Gastroesophageal sphincter (tissue), 4 donors: ENCODE results near the gene IPO9. TPM values are rescaled to one million over a fixed set of nuclear protein-coding genes. Genes with fewer than 3 reads are reported as not detected.

Experiments
- ATAC-seq: fragments of 150-250 bp; one replicate; pipeline ENCODE4 v1.9.1; 2016; ENCODE audit warnings: mild to moderate bottlenecking, moderate library complexity
- H3K27ac ChIP-seq, 4 donors: fragments of 200-600 bp; sonication (generic) in 3 of 4; 1 replicate in 3 of 4; 2 replicates in 1 of 4; pipeline ENCODE4 v1.5.1; 2016 to 2019
- H3K27me3 ChIP-seq: fragments of 200-600 bp; sonication (generic); one replicate; pipeline ENCODE4 v1.5.1; 2019
- H3K36me3 ChIP-seq, 2 donors: fragments of 200-600 bp; sonication (generic); one replicate each; pipeline ENCODE4 v1.5.1; 2019; ENCODE audit warnings: control low read depth in 1 of 2
- H3K4me1 ChIP-seq, 3 donors: fragments of 200-600 bp; sonication (generic); 1 replicate in 2 of 3; 2 replicates in 1 of 3; pipeline ENCODE4 v1.5.1; 2016 to 2019; ENCODE audit warnings: control low read depth in 2 of 3
- H3K4me3 ChIP-seq, 2 donors: fragments of 200-600 bp; sonication (generic); one replicate each; pipeline ENCODE4 v1.5.1; 2019; ENCODE audit warnings: mild to moderate bottlenecking in 1 of 2, moderate library complexity in 1 of 2
- H3K9me3 ChIP-seq, 3 donors: fragments of 200-600 bp; sonication (generic); one replicate each; pipeline ENCODE4 v1.5.1; 2017 to 2019; ENCODE audit warnings: control low read depth in 2 of 3
- CTCF ChIP-seq, 4 experiments: fragments of 200-600 bp in 2 of 4; fragments of 450-650 bp in 2 of 4; sonication (generic) in 1 of 4; IDR thresholded peaks; one replicate each; pipeline ENCODE4 v1.5.1; 2017 to 2019; ENCODE audit warnings: antibody characterized with exemption in 4 of 4, mild to moderate bottlenecking in 2 of 4, moderate library complexity in 2 of 4
- EP300 ChIP-seq: sonication (generic); formaldehyde crosslinking; IDR thresholded peaks from one replicate; pipeline ENCODE4 v1.6.1; 2017; ENCODE audit warnings: antibody characterized with exemption, mild to moderate bottlenecking
- POLR2A ChIP-seq, 2 donors: fragments of 450-650 bp; IDR thresholded peaks; one replicate each; pipeline ENCODE4 v1.6.1; 2017; ENCODE audit warnings: antibody characterized with exemption in 2 of 2, mild to moderate bottlenecking in 2 of 2, moderate library complexity in 1 of 2
- POLR2AphosphoS5 ChIP-seq: sonication (generic); formaldehyde crosslinking; IDR thresholded peaks from one replicate; pipeline ENCODE4 v1.6.1; 2017; ENCODE audit warnings: antibody characterized with exemption
- WGBS, 2 donors: methylation state at CpG; one replicate each; pipeline ENCODE4 v1.1.5; 2018; ENCODE audit warnings: low coverage in 1 of 2; 5-methylcytosine and 5-hydroxymethylcytosine counted together
- total RNA-seq, 4 donors: library from RNA; depleted of rRNA; stranded (reverse); fragments of >200 nt; gene quantifications; one replicate each; pipeline ENCODE4 v1.1.0, GENCODE V29; 2016

IPO9 gene
- total RNA-seq, 4 donors from 2014 or later: 21.6 to 30.7 (median 26.5) TPM

- 57 to 73% methylated on average over 3 of the region's 3 CpGs for WGBS, 2 donors
- no peaks in the 10 kb centered on the region for H3K9me3 ChIP-seq
- ATAC-seq: no peak
- TF ChIP-seq EP300: no peak
- peak; percentile 3 for TF ChIP-seq POLR2AphosphoS5
- H3K27ac ChIP-seq: peak overlapping the region; percentile 94 to 98 (median 95)
- H3K27me3 ChIP-seq: no peaks in the 10 kb centered on the region
- H3K36me3 ChIP-seq: peaks cover 0 to 30% of the 10 kb centered on the region in 2 donors
- H3K4me1 ChIP-seq: peaks cover 43 to 99% (median 67%) of the 10 kb centered on the region in 3 donors
- H3K4me3 ChIP-seq: no peak overlapping the region
These were observed 73.2 kb downstream of the IPO9 start for GRCh38 chr1:201902198-201902597.

DNA sequence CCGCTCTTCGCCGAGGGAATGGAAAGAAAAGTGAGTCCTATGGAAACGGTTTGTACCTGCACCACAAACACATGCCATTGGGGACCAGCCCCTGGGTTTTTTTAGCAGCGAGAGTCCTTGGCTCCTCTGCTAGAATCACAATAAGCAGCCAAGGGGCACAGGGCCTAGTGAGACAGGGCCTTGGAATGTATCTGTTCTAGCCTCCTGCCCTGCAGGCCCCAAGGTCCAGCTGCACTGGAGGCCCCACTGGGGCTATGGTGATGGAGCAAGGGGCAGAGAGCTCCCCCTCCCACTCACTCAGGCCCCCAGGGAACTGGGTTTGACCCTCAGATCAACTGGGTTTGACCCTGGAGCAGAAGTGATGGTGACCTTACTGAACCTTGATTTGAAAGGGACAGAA lies 74.2 kb downstream of the IPO9 start:
- peak overlapping the region; percentile 94 to 98 (median 95) for H3K27ac ChIP-seq
- peak; percentile 72 for ATAC-seq
- TF ChIP-seq POLR2A (IDR thresholded peaks at IDR 0.05): no peak
- peak; percentile 80 for TF ChIP-seq POLR2AphosphoS5
- TF ChIP-seq CTCF (IDR thresholded peaks at IDR 0.05): peak in 1 of 4 experiments; percentile 4
- H3K4me3 ChIP-seq: no peak overlapping the region
- H3K36me3 ChIP-seq: peaks cover 0 to 20% of the 10 kb centered on the region in 2 donors
- WGBS, 2 donors: 0 to 40% methylated on average over 1 to 4 of the region's 5 CpGs
- no peaks in the 10 kb centered on the region for H3K9me3 ChIP-seq
- peaks cover 43 to 99% (median 64%) of the 10 kb centered on the region in 3 donors for H3K4me1 ChIP-seq
- no peaks in the 10 kb centered on the region for H3K27me3 ChIP-seq

GRCh38 chr1:201904579-201904978 lies 75.6 kb downstream of the IPO9 start:
- 3% methylated on average over 6 of the region's 6 CpGs; no CpG with 5 or more reads in 1 of the 2 donors for WGBS, 2 donors
- ATAC-seq: peak; percentile 83
- H3K27ac ChIP-seq: peak overlapping the region; percentile 94 to 98 (median 95)
- TF ChIP-seq CTCF (IDR thresholded peaks at IDR 0.05) (no peak), EP300 (no peak), POLR2AphosphoS5 (peak; percentile 76)
- peaks cover 0 to 16% of the 10 kb centered on the region in 2 donors for H3K36me3 ChIP-seq
- H3K9me3 ChIP-seq: no peaks in the 10 kb centered on the region
- H3K4me3 ChIP-seq: no peak overlapping the region
- H3K4me1 ChIP-seq: peaks cover 48 to 99% (median 54%) of the 10 kb centered on the region in 3 donors
- H3K27me3 ChIP-seq: no peaks in the 10 kb centered on the region

- H3K27me3 ChIP-seq: no peaks in the 10 kb centered on the region
- TF ChIP-seq POLR2AphosphoS5 (peak; percentile 24), POLR2A (IDR thresholded peaks at IDR 0.05) (no peak)
These were observed 76.4 kb downstream of the IPO9 start for GRCh38 chr1:201905234-201905890.

GRCh38 chr1:201906336-201906735 lies 77.4 kb downstream of the IPO9 start:
- peaks cover 46 to 98% (median 47%) of the 10 kb centered on the region in 3 donors for H3K4me1 ChIP-seq
- H3K27ac ChIP-seq: peak overlapping the region; percentile 94 to 98 (median 95)
- peaks cover 0 to 17% of the 10 kb centered on the region in 2 donors for H3K36me3 ChIP-seq
- 100% methylated on average over 1 of the region's 3 CpGs for WGBS, 2 donors
- no peak for ATAC-seq
- no peaks in the 10 kb centered on the region for H3K27me3 ChIP-seq
- TF ChIP-seq POLR2A (IDR thresholded peaks at IDR 0.05): no peak
- TF ChIP-seq CTCF (IDR thresholded peaks at IDR 0.05): no peak
- TF ChIP-seq EP300: no peak
- no peak for TF ChIP-seq POLR2AphosphoS5
- H3K4me3 ChIP-seq: no peak overlapping the region
- H3K9me3 ChIP-seq: no peaks in the 10 kb centered on the region

More at GRCh38 chr1:201905234-201905890, 76.4 kb downstream of the IPO9 start:
- peaks cover 46 to 99% (median 48%) of the 10 kb centered on the region in 3 donors for H3K4me1 ChIP-seq
- 33 to 50% methylated on average over 2 to 3 of the region's 6 CpGs for WGBS, 2 donors
- H3K36me3 ChIP-seq: peaks cover 0 to 11% of the 10 kb centered on the region in 2 donors
- no peaks in the 10 kb centered on the region for H3K9me3 ChIP-seq
- no peak overlapping the region for H3K4me3 ChIP-seq
- no peak for ATAC-seq
- peak overlapping the region; percentile 94 to 98 (median 95) for H3K27ac ChIP-seq

DNA sequence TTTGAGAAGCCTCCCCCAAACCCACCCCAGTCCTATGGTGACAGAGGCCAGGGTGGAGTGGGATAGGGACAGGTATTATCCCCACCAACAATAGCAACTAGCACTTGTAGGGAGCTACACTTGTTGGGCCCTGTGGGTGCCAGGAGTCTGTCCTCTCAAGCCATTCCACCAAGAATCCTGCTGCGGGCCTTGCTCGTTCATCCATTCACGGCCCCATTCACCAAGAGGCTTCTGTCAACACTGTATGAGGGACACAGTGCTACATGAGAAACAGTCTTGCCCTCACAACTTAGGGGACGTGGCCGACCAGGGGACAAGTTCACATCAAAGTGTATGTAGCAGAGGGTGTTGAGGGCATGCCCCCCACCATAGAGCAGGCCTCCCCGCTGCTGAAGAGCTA lies 78.7 kb downstream of the IPO9 start:
- H3K27me3 ChIP-seq: no peaks in the 10 kb centered on the region
- peak overlapping the region; percentile 94 to 98 (median 95) for H3K27ac ChIP-seq
- peaks cover 0 to 27% of the 10 kb centered on the region in 2 donors for H3K36me3 ChIP-seq
- 48 to 80% methylated on average over 1 to 3 of the region's 6 CpGs for WGBS, 2 donors
- no peaks in the 10 kb centered on the region for H3K9me3 ChIP-seq
- ATAC-seq: no peak
- peaks cover 43 to 99% (median 47%) of the 10 kb centered on the region in 3 donors for H3K4me1 ChIP-seq
- H3K4me3 ChIP-seq: no peak overlapping the region
- TF ChIP-seq EP300 (no peak), POLR2AphosphoS5 (peak; percentile 7), CTCF (IDR thresholded peaks at IDR 0.05) (no peak), POLR2A (IDR thresholded peaks at IDR 0.05) (no peak)
